Neural progenitor cell (in vitro differentiated cells): ENCODE data around the gene C9orf78. TPM values are rescaled to one million over a fixed set of nuclear protein-coding genes. Genes with fewer than 3 reads are reported as not detected.

Experiments used
- DNase-seq: peaks from one replicate; pipeline ENCODE4 v3.0.0-alpha.2; 2016; ENCODE audit warnings: low spot score
- H2AFZ ChIP-seq: fragments of 200-600 bp; sonication (generic); replicated peaks from 2 replicates; pipeline ENCODE4 v1.6.1; 2016; ENCODE audit warnings: antibody characterized with exemption
- H3F3A ChIP-seq: fragments of 200-600 bp; sonication (generic); 2 replicates; pipeline ENCODE4 v1.6.1; 2016; ENCODE audit warnings: antibody characterized with exemption, low read depth
- H3K27ac ChIP-seq: fragments of 200-600 bp; sonication (generic); 2 replicates; pipeline ENCODE4 v1.5.1; 2016; ENCODE audit warnings: mild to moderate bottlenecking
- H3K27me3 ChIP-seq: fragments of 200-600 bp; sonication (generic); 2 replicates; pipeline ENCODE4 v1.6.1; 2016; ENCODE audit warnings: mild to moderate bottlenecking, moderate library complexity
- H3K36me3 ChIP-seq: fragments of 200-600 bp; sonication (generic); 2 replicates; pipeline ENCODE4 v1.5.1; 2016
- H3K4me1 ChIP-seq: fragments of 200-600 bp; sonication (generic); 2 replicates; pipeline ENCODE4 v1.6.1; 2016; ENCODE audit warnings: mixed run types
- H3K4me2 ChIP-seq: fragments of 200-600 bp; sonication (generic); 2 replicates; pipeline ENCODE4 v1.6.1; 2016
- H3K4me3 ChIP-seq: fragments of 200-600 bp; sonication (generic); 2 replicates; pipeline ENCODE4 v1.5.1; 2016
- H3K79me2 ChIP-seq: fragments of 200-600 bp; sonication (generic); 2 replicates; pipeline ENCODE4 v1.6.1; 2016; ENCODE audit warnings: low read depth
- H3K9ac ChIP-seq: fragments of 200-600 bp; sonication (generic); 2 replicates; pipeline ENCODE4 v1.6.1; 2016
- H3K9me3 ChIP-seq: fragments of 200-600 bp; sonication (generic); 2 replicates; pipeline ENCODE4 v1.5.1; 2016; ENCODE audit warnings: low read depth
- H4K20me1 ChIP-seq: fragments of 200-600 bp; sonication (generic); 2 replicates; pipeline ENCODE4 v1.6.1; 2016; ENCODE audit warnings: low read depth
- H3K27ac Mint-ChIP-seq: 3 replicates; pipeline ENCODE4 v1.8.0; 2021; ENCODE audit warnings: mixed read lengths
- H3K27me3 Mint-ChIP-seq: 2 replicates; pipeline ENCODE4 v1.8.0; 2022; ENCODE audit warnings: low read depth, mild to moderate bottlenecking, inconsistent platforms, moderate library complexity, mixed read lengths; ENCODE audit not compliant: insufficient read depth
- H3K36me3 Mint-ChIP-seq: 3 replicates; pipeline ENCODE4 v1.8.0; 2021; ENCODE audit warnings: mixed read lengths
- H3K4me1 Mint-ChIP-seq: 3 replicates; pipeline ENCODE4 v1.8.0; 2021; ENCODE audit warnings: mixed read lengths
- H3K4me3 Mint-ChIP-seq: 3 replicates; pipeline ENCODE4 v1.8.0; 2021; ENCODE audit warnings: mild to moderate bottlenecking, moderate library complexity, mixed read lengths
- H3K9me3 Mint-ChIP-seq: 3 replicates; pipeline ENCODE4 v1.8.0; 2020; ENCODE audit warnings: mixed read lengths
- EZH2 ChIP-seq: fragments of 200-600 bp; sonication (generic); IDR thresholded peaks from 2 replicates; pipeline ENCODE4 v1.6.1; 2017; ENCODE audit warnings: antibody characterized with exemption, mild to moderate bottlenecking, moderate library complexity
- EZH2phosphoT487 ChIP-seq: fragments of 200-600 bp; sonication (generic); IDR thresholded peaks from 2 replicates; pipeline ENCODE4 v1.6.1; 2017; ENCODE audit warnings: antibody characterized with exemption
- total RNA-seq: library from RNA; depleted of rRNA; stranded (reverse); fragments of >200 nt; gene quantifications from 2 replicates; pipeline ENCODE4 v1.2.3, GENCODE V29; 2015; ENCODE audit warnings: low replicate concordance
- TF ChIP-seq, protein P1 (sequence below): fragments of 200-600 bp; sonication (generic); IDR thresholded peaks from 2 replicates; pipeline ENCODE4 v1.5.1; 2017; ENCODE audit warnings: antibody characterized with exemption, mild to moderate bottlenecking

The C9orf78 gene
- total RNA-seq, 1 donor from 2014 or later = 42.2 TPM

DNA sequence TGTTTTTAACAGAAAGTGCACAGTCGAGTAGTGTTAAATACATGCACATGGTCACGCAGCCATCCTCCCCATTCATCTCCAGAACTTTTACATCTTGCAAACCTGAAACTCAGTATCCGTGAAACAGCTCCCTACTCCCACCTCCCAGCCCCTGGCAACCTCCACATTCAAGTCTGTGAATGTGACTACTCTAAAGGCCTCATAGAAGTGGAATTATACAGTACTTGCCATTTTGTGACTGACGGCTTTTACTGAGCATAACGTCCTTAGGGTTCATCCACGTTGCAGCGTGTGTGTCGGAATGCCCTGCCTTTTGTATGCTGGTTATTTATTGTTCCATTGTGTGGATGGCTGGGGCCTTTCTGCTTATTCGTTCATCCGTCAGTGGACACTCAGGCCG, 36.0 kb upstream of the C9orf78 start:
- Histone ChIP-seq H3K4me1 (no peaks in the 10 kb centered on the region), H3K36me3 (no peaks in the 10 kb centered on the region), H3K79me2 (no peaks in the 10 kb centered on the region), H3K9ac (no peak overlapping the region), H3F3A (no peaks in the 10 kb centered on the region), H3K4me3 (no peak overlapping the region), H2AFZ (no peak overlapping the region), H4K20me1 (no peaks in the 10 kb centered on the region), H3K4me2 (no peak overlapping the region), H3K27me3 (no peaks in the 10 kb centered on the region), H3K9me3 (no peaks in the 10 kb centered on the region), H3K27ac (no peak overlapping the region)
- Mint-ChIP-seq H3K27me3 (peaks cover 3% of the 10 kb centered on the region), H3K4me3 (no peak overlapping the region), H3K36me3 (peaks cover 7% of the 10 kb centered on the region), H3K4me1 (peaks cover 7% of the 10 kb centered on the region), H3K27ac (no peak overlapping the region), H3K9me3 (no peaks in the 10 kb centered on the region)
- peak; percentile 45 for DNase-seq
- TF ChIP-seq EZH2phosphoT487 = no peak
- TF ChIP-seq, protein P1, sequence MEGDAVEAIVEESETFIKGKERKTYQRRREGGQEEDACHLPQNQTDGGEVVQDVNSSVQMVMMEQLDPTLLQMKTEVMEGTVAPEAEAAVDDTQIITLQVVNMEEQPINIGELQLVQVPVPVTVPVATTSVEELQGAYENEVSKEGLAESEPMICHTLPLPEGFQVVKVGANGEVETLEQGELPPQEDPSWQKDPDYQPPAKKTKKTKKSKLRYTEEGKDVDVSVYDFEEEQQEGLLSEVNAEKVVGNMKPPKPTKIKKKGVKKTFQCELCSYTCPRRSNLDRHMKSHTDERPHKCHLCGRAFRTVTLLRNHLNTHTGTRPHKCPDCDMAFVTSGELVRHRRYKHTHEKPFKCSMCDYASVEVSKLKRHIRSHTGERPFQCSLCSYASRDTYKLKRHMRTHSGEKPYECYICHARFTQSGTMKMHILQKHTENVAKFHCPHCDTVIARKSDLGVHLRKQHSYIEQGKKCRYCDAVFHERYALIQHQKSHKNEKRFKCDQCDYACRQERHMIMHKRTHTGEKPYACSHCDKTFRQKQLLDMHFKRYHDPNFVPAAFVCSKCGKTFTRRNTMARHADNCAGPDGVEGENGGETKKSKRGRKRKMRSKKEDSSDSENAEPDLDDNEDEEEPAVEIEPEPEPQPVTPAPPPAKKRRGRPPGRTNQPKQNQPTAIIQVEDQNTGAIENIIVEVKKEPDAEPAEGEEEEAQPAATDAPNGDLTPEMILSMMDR = no peak
- TF ChIP-seq EZH2 = no peak

DNA sequence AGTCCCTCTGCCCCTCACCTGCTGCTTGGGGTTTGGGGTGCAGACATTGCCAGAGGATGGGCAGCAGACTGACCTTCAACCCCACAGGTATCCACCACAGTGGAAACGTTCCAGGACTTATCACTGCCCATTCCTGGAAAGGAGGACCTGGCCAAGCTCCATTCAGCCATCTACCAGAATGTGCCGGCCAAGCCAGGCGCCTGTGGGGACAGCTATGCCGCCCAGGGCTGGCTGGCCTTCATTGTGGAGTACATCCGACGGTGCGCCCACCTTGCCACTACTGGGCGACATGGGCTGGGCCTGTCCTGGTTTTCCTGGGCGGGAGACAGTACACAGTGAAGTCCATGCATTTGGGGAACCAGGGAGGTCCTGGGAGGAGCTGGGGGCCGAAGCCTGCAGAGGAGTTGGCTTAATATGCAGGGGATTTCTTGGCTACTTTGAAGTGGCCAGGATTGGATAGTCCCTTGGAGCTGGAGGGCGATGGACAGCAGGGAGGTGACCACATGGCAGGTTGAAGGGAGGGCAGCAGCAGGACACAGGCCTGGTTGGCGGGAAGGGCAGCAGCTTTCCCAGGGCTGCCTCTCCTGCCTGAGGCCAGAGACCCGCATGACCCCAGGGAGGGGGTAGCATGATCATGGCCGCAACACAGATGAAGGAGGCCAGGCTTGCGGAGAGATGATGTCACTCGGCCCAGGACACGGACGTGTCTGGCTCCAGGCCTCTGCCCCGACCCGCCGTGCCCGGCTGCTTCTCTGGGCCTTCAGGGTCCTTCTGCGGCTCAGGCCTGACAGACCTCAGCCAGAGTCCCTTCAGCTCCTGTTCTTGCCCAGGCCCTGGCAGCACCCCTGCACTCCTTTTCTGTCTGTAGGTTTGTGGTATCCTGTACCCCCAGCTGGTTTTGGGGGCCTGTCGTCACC, 34.8 kb upstream of the C9orf78 start:
- Histone ChIP-seq H3K36me3 (no peaks in the 10 kb centered on the region), H3K4me3 (no peak overlapping the region)
- TF ChIP-seq EZH2 (no peak), EZH2phosphoT487 (no peak)
- TF ChIP-seq, protein P1 = no peak

DNA sequence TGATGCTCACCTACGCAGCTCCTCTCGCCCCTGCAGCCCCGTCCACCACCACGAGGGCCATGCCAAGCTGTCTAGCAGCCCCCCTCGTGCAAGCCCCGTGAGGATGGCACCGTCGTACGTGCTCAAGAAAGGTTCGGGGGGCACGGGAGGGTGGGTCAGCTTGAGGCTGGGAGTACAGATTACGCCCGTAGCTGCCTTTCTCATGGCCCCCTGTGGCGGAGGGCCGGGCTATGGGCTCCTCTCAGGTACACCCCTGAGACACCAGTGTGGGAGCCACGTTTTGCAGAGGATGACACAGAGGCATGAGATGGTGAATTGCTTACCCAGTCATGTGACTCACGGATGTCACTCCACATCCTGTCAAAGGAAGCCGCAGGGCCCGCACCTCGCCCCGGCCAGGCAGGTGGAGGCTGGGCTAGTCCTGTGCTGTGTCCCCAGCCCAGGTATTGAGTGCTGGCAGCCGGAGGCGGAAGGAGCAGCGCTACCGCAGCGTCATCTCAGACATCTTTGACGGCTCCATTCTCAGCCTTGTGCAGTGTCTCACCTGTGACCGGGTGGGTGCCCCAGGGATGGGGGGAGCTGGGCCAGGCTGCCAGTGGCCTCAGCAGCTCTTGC, 33.9 kb upstream of the C9orf78 start:
- Histone ChIP-seq H3K4me2 (no peak overlapping the region), H3K4me1 (no peaks in the 10 kb centered on the region), H3K36me3 (no peaks in the 10 kb centered on the region), H3K9me3 (no peaks in the 10 kb centered on the region), H4K20me1 (no peaks in the 10 kb centered on the region), H3K27me3 (no peaks in the 10 kb centered on the region), H3K27ac (no peak overlapping the region), H3K9ac (no peak overlapping the region), H3K4me3 (no peak overlapping the region), H3F3A (no peaks in the 10 kb centered on the region), H2AFZ (no peak overlapping the region), H3K79me2 (no peaks in the 10 kb centered on the region)
- Mint-ChIP-seq H3K9me3 (no peaks in the 10 kb centered on the region), H3K27me3 (peaks cover 3% of the 10 kb centered on the region), H3K36me3 (peaks cover 6% of the 10 kb centered on the region), H3K4me3 (no peak overlapping the region), H3K27ac (no peak overlapping the region), H3K4me1 (peaks cover 7% of the 10 kb centered on the region)
- TF ChIP-seq, protein P1 = no peak
- TF ChIP-seq EZH2 = no peak
- TF ChIP-seq EZH2phosphoT487 = no peak
- no peak for DNase-seq

More for the DNA sequence above, 34.8 kb upstream of the C9orf78 start:
- Mint-ChIP-seq H3K4me3 (no peak overlapping the region), H3K9me3 (no peaks in the 10 kb centered on the region), H3K27me3 (peaks cover 3% of the 10 kb centered on the region), H3K4me1 (peaks cover 7% of the 10 kb centered on the region), H3K27ac (no peak overlapping the region), H3K36me3 (peaks cover 8% of the 10 kb centered on the region)
- no peak overlapping the region for H3K4me2 ChIP-seq
- no peaks in the 10 kb centered on the region for H3K27me3 ChIP-seq
- no peak for DNase-seq
- H3K4me1 ChIP-seq = no peaks in the 10 kb centered on the region
- H4K20me1 ChIP-seq = no peaks in the 10 kb centered on the region
- no peak overlapping the region for H2AFZ ChIP-seq
- H3K9me3 ChIP-seq = no peaks in the 10 kb centered on the region
- H3F3A ChIP-seq = no peaks in the 10 kb centered on the region
- no peak overlapping the region for H3K27ac ChIP-seq
- no peak overlapping the region for H3K9ac ChIP-seq
- H3K79me2 ChIP-seq = no peaks in the 10 kb centered on the region
